Kidney epithelial cell (primary cell): ENCODE results near the gene ARHGAP24. TPM values are rescaled to one million over a fixed set of nuclear protein-coding genes. Genes with fewer than 3 reads are reported as not detected.
"Not testable (repeated sequence)": the region's sequence is repeated elsewhere in the genome, so short reads cannot be mapped to it uniquely, and the experiment has no call there.

ENCODE experiments used
- DNase-seq: peaks from one replicate; pipeline ENCODE4 v3.0.0-alpha.2; 2010; ENCODE audit warnings: low read depth
- H3K27me3 ChIP-seq: 2 replicates; pipeline ENCODE4 v1.6.0; 2011; ENCODE audit warnings: low read length; ENCODE audit not compliant: control insufficient read depth, insufficient read depth
- H3K36me3 ChIP-seq: 2 replicates; pipeline ENCODE4 v1.5.1; 2011; ENCODE audit warnings: low read length; ENCODE audit not compliant: control insufficient read depth, insufficient read depth
- H3K4me3 ChIP-seq: 2 replicates; pipeline ENCODE4 v1.5.1; 2011; ENCODE audit warnings: low read depth, mild to moderate bottlenecking, control low read depth, low read length
- total RNA-seq: library from RNA; depleted of rRNA; stranded (reverse); fragments of >200 nt; gene quantifications from 2 replicates; pipeline ENCODE4 v1.2.3, GENCODE V29; 2015
- TF ChIP-seq, protein P1 (sequence below): IDR thresholded peaks from 2 replicates; pipeline ENCODE4 v1.5.1; 2011; ENCODE audit warnings: mild to moderate bottlenecking, moderate library complexity, low read length, control low read depth, inconsistent platforms; ENCODE audit not compliant: insufficient read depth, poor library complexity, severe bottlenecking

ARHGAP24 gene
- total RNA-seq, 1 donor from 2014 or later = 9.6 TPM

GRCh38 chr4:85901500-85901899 is 426.6 kb downstream of the ARHGAP24 start:
- H3K27me3 ChIP-seq = no peaks in the 10 kb centered on the region
- H3K36me3 ChIP-seq = no peaks in the 10 kb centered on the region
- TF ChIP-seq, protein P1, sequence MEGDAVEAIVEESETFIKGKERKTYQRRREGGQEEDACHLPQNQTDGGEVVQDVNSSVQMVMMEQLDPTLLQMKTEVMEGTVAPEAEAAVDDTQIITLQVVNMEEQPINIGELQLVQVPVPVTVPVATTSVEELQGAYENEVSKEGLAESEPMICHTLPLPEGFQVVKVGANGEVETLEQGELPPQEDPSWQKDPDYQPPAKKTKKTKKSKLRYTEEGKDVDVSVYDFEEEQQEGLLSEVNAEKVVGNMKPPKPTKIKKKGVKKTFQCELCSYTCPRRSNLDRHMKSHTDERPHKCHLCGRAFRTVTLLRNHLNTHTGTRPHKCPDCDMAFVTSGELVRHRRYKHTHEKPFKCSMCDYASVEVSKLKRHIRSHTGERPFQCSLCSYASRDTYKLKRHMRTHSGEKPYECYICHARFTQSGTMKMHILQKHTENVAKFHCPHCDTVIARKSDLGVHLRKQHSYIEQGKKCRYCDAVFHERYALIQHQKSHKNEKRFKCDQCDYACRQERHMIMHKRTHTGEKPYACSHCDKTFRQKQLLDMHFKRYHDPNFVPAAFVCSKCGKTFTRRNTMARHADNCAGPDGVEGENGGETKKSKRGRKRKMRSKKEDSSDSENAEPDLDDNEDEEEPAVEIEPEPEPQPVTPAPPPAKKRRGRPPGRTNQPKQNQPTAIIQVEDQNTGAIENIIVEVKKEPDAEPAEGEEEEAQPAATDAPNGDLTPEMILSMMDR = no peak
- H3K4me3 ChIP-seq = no peak overlapping the region
- DNase-seq = no peak

DNA sequence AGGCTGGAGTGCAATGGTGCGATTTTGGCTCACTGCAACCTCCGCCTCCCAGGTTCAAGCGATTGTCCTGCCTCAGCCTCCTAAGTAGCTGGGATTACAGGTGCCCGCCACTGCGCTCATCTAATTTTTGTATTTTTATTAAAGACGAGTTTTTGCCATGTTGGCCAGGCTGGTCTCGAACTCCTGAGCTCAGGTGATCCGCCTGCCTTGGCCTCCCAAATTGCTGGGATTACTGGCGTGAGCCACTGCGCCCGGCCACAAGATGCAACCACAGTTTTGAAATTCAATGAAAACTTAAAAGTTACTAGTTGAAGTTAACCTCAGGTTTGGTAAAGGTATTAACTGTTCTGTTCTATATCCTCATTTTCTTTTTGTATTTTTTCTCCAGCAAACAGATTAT is 427.7 kb downstream of the ARHGAP24 start:
- H3K27me3 ChIP-seq, H3K36me3 ChIP-seq, H3K4me3 ChIP-seq, DNase-seq: not testable (repeated sequence)

DNA sequence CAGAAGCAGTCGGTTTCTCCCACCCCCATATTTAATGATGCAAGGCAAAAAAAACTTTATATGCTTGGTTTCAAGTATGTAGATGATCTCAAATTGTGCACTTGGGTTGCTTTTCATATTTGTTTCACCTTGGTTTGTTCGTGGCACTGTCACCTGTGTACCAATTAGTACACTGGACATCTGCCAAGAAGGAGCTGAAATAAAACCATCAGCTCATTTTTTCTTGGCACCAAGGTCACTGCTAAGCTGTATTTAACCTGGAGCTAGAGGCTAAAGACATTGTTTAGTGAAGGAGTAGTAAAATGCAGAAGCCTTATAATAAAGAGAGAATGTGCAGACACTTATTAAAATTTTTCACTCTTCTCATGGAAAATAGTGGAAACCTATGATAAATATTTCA is 430.8 kb downstream of the ARHGAP24 start:
- TF ChIP-seq, protein P1 = no peak
- DNase-seq = no peak
- Histone ChIP-seq H3K27me3 (no peaks in the 10 kb centered on the region), H3K4me3 (no peak overlapping the region), H3K36me3 (no peaks in the 10 kb centered on the region)

GRCh38 chr4:85907001-85907400 is 432.1 kb downstream of the ARHGAP24 start:
- Histone ChIP-seq H3K27me3 (no peaks in the 10 kb centered on the region), H3K36me3 (no peaks in the 10 kb centered on the region), H3K4me3 (no peak overlapping the region)
- no peak for DNase-seq
- TF ChIP-seq, protein P1 = no peak

- no peaks in the 10 kb centered on the region for H3K36me3 ChIP-seq
- TF ChIP-seq, protein P1 = no peak
- no peak for DNase-seq
Measured at GRCh38 chr4:85909851-85910250, 434.9 kb downstream of the ARHGAP24 start.

GRCh38 chr4:85910985-85911384 is 436.0 kb downstream of the ARHGAP24 start:
- no peak for DNase-seq
- Histone ChIP-seq H3K36me3 (no peaks in the 10 kb centered on the region), H3K4me3 (no peak overlapping the region), H3K27me3 (no peaks in the 10 kb centered on the region)
- TF ChIP-seq, protein P1 = no peak

More at GRCh38 chr4:85909851-85910250, 434.9 kb downstream of the ARHGAP24 start:
- no peaks in the 10 kb centered on the region for H3K27me3 ChIP-seq
- H3K4me3 ChIP-seq = no peak overlapping the region
